ENCODE data around the gene OPA3.

The OPA3 gene

GRCh38 chr19:45484273-45484945 is 100.2 kb downstream of the OPA3 start:
- no peak for DNase-seq (ENCODE audit: low read depth in 3 of 3, low spot score in 1 of 3)

GRCh38 chr19:45483033-45483432 is 101.6 kb downstream of the OPA3 start:
- DNase-seq (ENCODE audit: low read depth in 3 of 3, low spot score in 1 of 3), result no peak

GRCh38 chr19:45478454-45479238 is 106.0 kb downstream of the OPA3 start:
- DNase-seq (ENCODE audit: low read depth in 3 of 3, low spot score in 1 of 3), result peak; percentile 68 to 86 (median 84)

- no peak for DNase-seq (ENCODE audit: low read depth in 3 of 3, low spot score in 1 of 3)
Observed at GRCh38 chr19:45477713-45478453, 106.7 kb downstream of the OPA3 start.
